C4-2B (cell line): ENCODE data around the gene SORL1.

ENCODE experiments used
- H3K27ac ChIP-seq: fragments of 450-650 bp; 2 replicates; pipeline ENCODE4 v1.5.1; 2017
- ZFX ChIP-seq: fragments of 450-650 bp; IDR thresholded peaks from 2 replicates; pipeline ENCODE4 v1.6.1; 2017
- TF ChIP-seq, protein P1 (sequence below): fragments of 450-650 bp; conservative IDR thresholded peaks from 2 replicates; pipeline ENCODE4 v1.5.1; 2017; ENCODE audit warnings: mild to moderate bottlenecking

The SORL1 gene

DNA sequence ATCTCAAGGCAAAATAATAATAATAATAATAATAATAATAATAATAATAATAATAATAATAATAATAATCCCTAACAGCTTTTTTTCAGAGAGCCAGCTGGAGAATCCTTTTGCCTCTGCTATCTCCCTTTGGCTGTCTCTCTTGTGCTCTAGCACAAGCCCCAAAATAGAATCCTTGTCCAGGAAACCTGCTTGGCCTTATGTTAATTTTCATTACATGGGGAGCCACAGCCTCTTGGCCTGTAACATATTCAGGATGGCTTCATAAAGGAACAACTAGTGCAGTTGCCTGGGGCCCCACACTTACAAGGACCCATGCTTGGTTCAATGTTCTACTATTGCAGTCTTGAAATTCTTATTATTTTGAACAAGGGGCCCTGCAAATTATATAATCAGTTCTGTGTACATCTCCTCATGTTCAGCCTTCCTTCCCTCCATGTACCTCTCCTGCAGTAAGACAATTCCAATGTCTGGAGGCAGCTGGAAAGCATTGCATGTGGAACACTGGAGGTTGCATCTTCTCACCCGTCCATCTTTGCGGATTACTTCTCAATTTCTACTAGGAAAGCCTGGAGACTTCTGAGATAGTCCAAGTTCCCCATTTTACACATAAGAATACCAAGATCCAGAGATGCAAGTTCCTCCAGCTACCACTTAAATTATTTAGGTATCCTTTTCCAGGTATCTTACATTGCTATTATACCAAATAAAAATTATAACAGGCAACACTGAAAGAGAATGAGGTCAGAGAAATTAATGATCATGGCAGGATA is 37.8 kb upstream of the SORL1 start:
- TF ChIP-seq, protein P1, sequence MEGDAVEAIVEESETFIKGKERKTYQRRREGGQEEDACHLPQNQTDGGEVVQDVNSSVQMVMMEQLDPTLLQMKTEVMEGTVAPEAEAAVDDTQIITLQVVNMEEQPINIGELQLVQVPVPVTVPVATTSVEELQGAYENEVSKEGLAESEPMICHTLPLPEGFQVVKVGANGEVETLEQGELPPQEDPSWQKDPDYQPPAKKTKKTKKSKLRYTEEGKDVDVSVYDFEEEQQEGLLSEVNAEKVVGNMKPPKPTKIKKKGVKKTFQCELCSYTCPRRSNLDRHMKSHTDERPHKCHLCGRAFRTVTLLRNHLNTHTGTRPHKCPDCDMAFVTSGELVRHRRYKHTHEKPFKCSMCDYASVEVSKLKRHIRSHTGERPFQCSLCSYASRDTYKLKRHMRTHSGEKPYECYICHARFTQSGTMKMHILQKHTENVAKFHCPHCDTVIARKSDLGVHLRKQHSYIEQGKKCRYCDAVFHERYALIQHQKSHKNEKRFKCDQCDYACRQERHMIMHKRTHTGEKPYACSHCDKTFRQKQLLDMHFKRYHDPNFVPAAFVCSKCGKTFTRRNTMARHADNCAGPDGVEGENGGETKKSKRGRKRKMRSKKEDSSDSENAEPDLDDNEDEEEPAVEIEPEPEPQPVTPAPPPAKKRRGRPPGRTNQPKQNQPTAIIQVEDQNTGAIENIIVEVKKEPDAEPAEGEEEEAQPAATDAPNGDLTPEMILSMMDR: no peak
- no peak for TF ChIP-seq ZFX
- H3K27ac ChIP-seq: no peak overlapping the region

DNA sequence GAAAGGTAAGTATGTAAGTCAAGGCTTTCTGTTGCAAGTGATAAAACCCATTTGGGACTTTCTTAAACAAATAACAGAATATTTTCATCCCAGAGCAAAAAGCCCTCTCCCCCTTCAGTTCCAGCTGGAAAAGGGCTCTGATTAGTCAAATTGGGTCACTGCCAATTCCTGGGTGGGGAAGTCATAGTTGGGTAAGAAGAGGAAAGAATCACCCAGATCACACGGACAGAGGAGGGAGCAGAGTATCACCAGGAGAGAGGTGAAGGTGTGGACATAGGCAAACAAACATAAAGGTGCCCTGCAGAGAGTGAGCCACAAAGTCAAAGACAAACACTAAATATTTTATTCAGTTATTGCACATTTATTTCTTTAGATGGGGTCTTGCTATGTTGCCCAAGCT is 36.3 kb upstream of the SORL1 start:
- H3K27ac ChIP-seq: no peak overlapping the region
- TF ChIP-seq, protein P1: no peak
- TF ChIP-seq ZFX: no peak

DNA sequence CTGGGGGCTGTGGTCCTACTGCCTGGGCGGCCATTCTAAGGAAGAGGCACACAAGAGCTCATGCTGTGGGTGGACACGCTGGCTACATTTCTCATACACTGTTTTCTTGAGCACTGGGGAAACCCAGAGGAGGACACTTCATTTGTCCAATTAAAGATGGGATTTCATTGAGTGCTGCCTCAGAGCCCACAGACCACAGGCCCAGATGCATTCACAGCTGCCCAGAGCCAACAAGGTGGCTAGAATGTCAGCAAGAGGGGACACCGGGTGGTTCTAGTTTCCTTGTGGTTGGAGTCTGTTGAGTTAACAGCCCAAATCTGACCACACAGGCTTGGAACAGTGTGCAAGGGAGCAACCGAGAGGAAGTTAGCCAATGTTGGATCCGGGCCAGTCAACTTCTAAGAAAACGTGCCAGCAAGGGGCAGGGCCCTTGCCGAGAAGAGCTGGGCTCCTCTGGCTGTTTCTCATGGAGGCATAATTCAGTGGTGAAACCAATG is 35.0 kb upstream of the SORL1 start:
- 0 out of 2 replicates have a peak overlapping the region, but pooled peaks have one; percentile 19 for H3K27ac ChIP-seq
- TF ChIP-seq ZFX: no peak
- TF ChIP-seq, protein P1: no peak

DNA sequence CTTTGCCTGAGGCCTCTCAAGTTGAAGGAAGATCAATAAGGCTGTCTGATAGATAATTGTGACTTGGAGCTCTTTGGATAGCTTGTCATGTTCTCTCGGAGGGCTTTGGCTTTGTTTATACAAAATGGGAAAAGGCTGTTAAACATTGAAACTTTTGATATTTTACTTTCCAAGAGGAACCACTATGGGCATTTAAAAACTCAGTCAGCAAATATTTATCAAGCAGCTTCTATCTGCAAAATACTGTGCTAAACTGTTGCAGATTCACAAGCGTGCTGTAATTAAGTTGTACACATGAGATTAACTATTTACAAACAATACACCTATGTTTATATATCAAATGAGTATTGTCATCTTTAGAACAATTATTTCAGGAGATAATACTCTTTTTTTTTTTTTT is 34.5 kb upstream of the SORL1 start:
- no peak overlapping the region for H3K27ac ChIP-seq
- no peak for TF ChIP-seq ZFX
- TF ChIP-seq, protein P1: no peak

DNA sequence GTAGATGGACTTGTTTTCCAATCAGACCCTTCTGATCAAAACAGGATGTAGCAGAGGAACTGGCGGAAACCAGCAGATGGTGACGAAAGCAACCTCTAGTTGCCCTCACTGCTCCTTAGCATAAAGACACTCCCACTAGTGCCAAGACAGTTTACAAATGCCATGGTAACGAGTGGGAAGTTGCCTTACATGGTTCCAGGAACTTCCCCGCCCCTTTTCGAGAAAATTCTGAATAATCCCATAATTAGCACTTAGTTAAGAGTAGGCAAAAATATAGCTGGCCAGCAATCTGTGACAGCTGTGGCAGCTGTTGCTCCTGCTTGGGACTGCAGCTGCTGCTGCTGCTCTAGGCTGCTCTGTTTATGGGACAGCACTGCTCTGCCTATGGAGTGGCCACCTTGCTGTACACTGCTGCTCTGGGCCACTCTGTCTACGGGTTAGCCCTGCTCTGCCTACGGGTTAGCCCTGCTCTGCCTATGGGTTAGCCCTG is 33.4 kb upstream of the SORL1 start:
- H3K27ac ChIP-seq: no peak overlapping the region
- TF ChIP-seq ZFX: no peak
- TF ChIP-seq, protein P1: no peak

DNA sequence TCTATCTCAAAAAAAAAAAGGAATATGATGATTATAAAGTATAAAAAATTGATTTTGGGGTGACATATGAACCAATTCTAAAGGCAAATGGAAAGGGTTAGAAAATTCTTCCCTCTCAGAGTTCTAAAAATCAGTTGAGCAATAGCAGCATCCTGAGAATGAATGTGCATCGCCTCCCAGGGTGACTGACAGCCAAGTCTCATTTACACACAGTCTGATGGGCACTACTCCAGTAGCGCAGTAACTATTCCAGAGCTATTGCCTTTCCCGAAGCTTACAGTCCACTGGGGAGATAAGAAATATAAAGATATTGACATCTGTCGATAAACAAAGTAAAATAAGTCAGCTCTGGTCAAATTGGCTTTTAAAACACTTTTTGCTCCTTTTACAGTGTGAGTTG is 32.3 kb upstream of the SORL1 start:
- H3K27ac ChIP-seq: no peak overlapping the region
- TF ChIP-seq, protein P1: no peak
- no peak for TF ChIP-seq ZFX

DNA sequence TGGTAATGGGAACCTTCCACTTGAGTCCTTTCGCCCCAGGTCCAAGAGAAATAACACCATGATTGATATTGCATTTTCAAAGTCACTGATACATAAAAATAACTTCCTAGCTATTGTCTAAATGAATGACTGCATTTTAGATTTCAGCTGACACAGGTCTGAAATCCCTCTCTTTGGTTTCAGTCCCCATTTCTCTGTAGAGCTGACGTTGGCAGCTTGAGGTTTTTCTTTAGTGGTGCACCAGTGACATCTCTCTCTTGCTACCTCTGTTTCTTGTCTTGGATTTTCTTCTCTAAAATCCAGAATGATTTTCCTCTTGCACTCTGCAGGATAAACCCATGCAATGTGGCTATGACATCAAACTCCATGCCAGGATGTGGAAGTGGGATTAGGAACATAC is 31.7 kb upstream of the SORL1 start:
- TF ChIP-seq, protein P1: no peak
- no peak for TF ChIP-seq ZFX
- no peak overlapping the region for H3K27ac ChIP-seq
